Endothelial cell of umbilical vein (primary cell): ENCODE measurements around the gene LRRC32. TPM values are rescaled to one million over a fixed set of nuclear protein-coding genes. Genes with fewer than 3 reads are reported as not detected.
"Not testable (repeated sequence)": the region's sequence is repeated elsewhere in the genome, so short reads cannot be mapped to it uniquely, and the experiment has no call there.

ENCODE experiments used
- BruUV-seq: library from RNA; stranded (reverse); fragments of 400-500 nt; replicated peaks from 2 replicates; lab custom pipeline; 2021; lab: Mats Ljungman, UMichigan
- CTCF ChIA-PET: fragments of 300-600, 350-600 bp; sonication (Branson Sonifier 250); formaldehyde crosslinking; loops from one replicate; lab custom pipeline; 2021; ENCODE audit warnings: antibody characterized with exemption, inconsistent platforms; lab: Charles Lee
- POLR2A ChIA-PET: fragments of 300-600, 350-600 bp; sonication (Branson Sonifier 250); formaldehyde crosslinking; loops from one replicate; lab custom pipeline; 2021; ENCODE audit warnings: antibody characterized with exemption, inconsistent platforms; lab: Charles Lee
- DNase-seq: peaks from one replicate; pipeline ENCODE4 v3.0.0-alpha.2; 2011; ENCODE audit warnings: low read depth, low spot score
- FAIRE-seq: peaks from 2 replicates; lab custom pipeline; 2011; peaks lifted over from hg19 to GRCh38; lab: Jason Lieb, UNC
- H2AFZ ChIP-seq: 2 replicates; pipeline ENCODE4 v1.6.0; 2012; ENCODE audit warnings: low read depth, low read length, control low read depth, inconsistent platforms
- H3K27ac ChIP-seq: 2 replicates; pipeline ENCODE4 v1.5.1; 2011; ENCODE audit warnings: low read depth, mild to moderate bottlenecking, control low read depth, low read length, moderate library complexity; ENCODE audit not compliant: insufficient read depth
- H3K27me3 ChIP-seq, 2 experiments: 2 replicates each; pipeline versions ENCODE4 v1.6.0 to v1.6.1; 2011; ENCODE audit warnings: low read length in 2 of 2, mixed read lengths in 1 of 2; ENCODE audit not compliant: control insufficient read depth in 2 of 2, insufficient read depth in 2 of 2
- H3K36me3 ChIP-seq, 2 experiments: 2 replicates in 1 of 2; 3 replicates in 1 of 2; pipeline ENCODE4 v1.5.1; 2011; ENCODE audit warnings: low read length in 2 of 2, mild to moderate bottlenecking in 1 of 2, moderate library complexity in 1 of 2; ENCODE audit not compliant: control insufficient read depth in 2 of 2, insufficient read depth in 2 of 2; ENCODE audit errors: extremely low read depth in 1 of 2
- H3K4me1 ChIP-seq: 3 replicates; pipeline ENCODE4 v1.5.1; 2011; ENCODE audit warnings: mild to moderate bottlenecking, low read length; ENCODE audit not compliant: control insufficient read depth, insufficient read depth; ENCODE audit errors: extremely low read depth
- H3K4me2 ChIP-seq: 2 replicates; pipeline ENCODE4 v1.6.1; 2011; ENCODE audit warnings: low read length, control low read depth, mixed read lengths; ENCODE audit not compliant: insufficient read depth
- H3K4me3 ChIP-seq, 3 experiments: fragments of 200-600 bp in 1 of 3; sonication (generic), shearing (Covaris generic) in 1 of 3; replicated peaks in 1 of 3; 2 replicates each; pipeline ENCODE4 v1.5.1; 2011 to 2016; ENCODE audit warnings: control low read depth in 3 of 3, low read length in 3 of 3, mild to moderate bottlenecking in 2 of 3, inconsistent platforms in 1 of 3, low read depth in 1 of 3, moderate library complexity in 1 of 3; ENCODE audit not compliant: insufficient read depth in 1 of 3
- H3K79me2 ChIP-seq: 2 replicates; pipeline ENCODE4 v1.6.0; 2012; ENCODE audit warnings: low read length, inconsistent platforms; ENCODE audit not compliant: control insufficient read depth, insufficient read depth
- H3K9ac ChIP-seq: replicated peaks from 2 replicates; pipeline ENCODE3; 2011; ENCODE audit warnings: low read length, control low read depth; ENCODE audit not compliant: insufficient read depth; ENCODE audit errors: extremely low read depth
- H3K9me1 ChIP-seq: replicated peaks from 3 replicates; pipeline ENCODE4 v1.6.0; 2011; ENCODE audit warnings: mild to moderate bottlenecking, low read length; ENCODE audit not compliant: control insufficient read depth, insufficient read depth; ENCODE audit errors: extremely low read depth
- H3K9me3 ChIP-seq: replicated peaks from 2 replicates; pipeline ENCODE4 v1.5.1; 2012; ENCODE audit warnings: low read length, inconsistent platforms; ENCODE audit not compliant: control insufficient read depth, insufficient read depth
- H4K20me1 ChIP-seq: replicated peaks from 2 replicates; pipeline ENCODE3; 2011; ENCODE audit warnings: mild to moderate bottlenecking, low read length; ENCODE audit not compliant: control insufficient read depth, insufficient read depth; ENCODE audit errors: extremely low read depth
- JUN ChIP-seq: IDR thresholded peaks from 2 replicates; pipeline ENCODE4 v1.6.1; 2011; ENCODE audit warnings: borderline replicate concordance, low read depth; ENCODE audit not compliant: insufficient read length, insufficient read depth
- dilution Hi-C: fragments of 300-500 bp; cut with MboI; formaldehyde crosslinking; loops from one replicate; pipeline ENCODE4 v1.15.0; 2019; ENCODE audit warnings: low sequenced_read_pairs; ENCODE audit not compliant: extremely low pct_ligation_motif_present
- intact Hi-C: fragments of 100-400 bp; cut with micrococcal nuclease; formaldehyde crosslinking; loops from one replicate; pipeline ENCODE4 v1.10.0; 2022
- polyA plus RNA-seq, 4 experiments: library from polyadenylated mRNA; depleted of rRNA in 3 of 4; stranded (reverse) in 3 of 4; unstranded in 1 of 4; fragments of >200 nt; gene quantifications; 2 replicates each; pipeline versions ENCODE4 v1.2.1 to v1.2.3, GENCODE V29; 2011 to 2012; ENCODE audit warnings: missing spikeins in 1 of 4
- total RNA-seq: library from RNA; stranded (reverse); gene quantifications from 2 replicates; pipeline ENCODE4 v1.2.3, GENCODE V29; 2021

Gene LRRC32
- total and polyA plus RNA-seq, 2 donors (not counting 3 experiments of a cell fraction or from before 2014, with no cell fraction given): 77.2 to 117 TPM

GRCh38 chr11:76620489-76620888 lies 50.1 kb downstream of the LRRC32 start:
- H3K4me2 ChIP-seq: no peak overlapping the region
- no peaks in the 10 kb centered on the region for H3K27me3 ChIP-seq
- intact Hi-C loops (no loop called here), dilution Hi-C loops (no loop called here)
- no peak overlapping the region for H3K27ac ChIP-seq
- H3K9me1 ChIP-seq: no peaks in the 10 kb centered on the region
- no peak overlapping the region for H2AFZ ChIP-seq
- no peaks in the 10 kb centered on the region for H4K20me1 ChIP-seq
- peaks cover 19% of the 10 kb centered on the region for H3K4me1 ChIP-seq
- TF ChIP-seq JUN: no peak
- POLR2A ChIA-PET: no interaction called here
- H3K79me2 ChIP-seq: no peaks in the 10 kb centered on the region
- CTCF ChIA-PET: no interaction called here
- FAIRE-seq (no peak), DNase-seq (peak; percentile 27)
- no peak overlapping the region for H3K9ac ChIP-seq
- H3K4me3 ChIP-seq: no peak overlapping the region
- no peaks in the 10 kb centered on the region for H3K9me3 ChIP-seq
- BruUV-seq: no TSS peak
- H3K36me3 ChIP-seq: no peaks in the 10 kb centered on the region

- H3K27me3 ChIP-seq, H3K9ac ChIP-seq, DNase-seq, H3K36me3 ChIP-seq, H3K9me3 ChIP-seq, H4K20me1 ChIP-seq, dilution Hi-C loops, H3K9me1 ChIP-seq, H3K27ac ChIP-seq, intact Hi-C loops, H3K79me2 ChIP-seq, H3K4me2 ChIP-seq, H2AFZ ChIP-seq, BruUV-seq, H3K4me3 ChIP-seq, FAIRE-seq, POLR2A ChIA-PET, CTCF ChIA-PET: not testable (repeated sequence)
- H3K4me1 ChIP-seq: peaks cover 26% of the 10 kb centered on the region
Measured at GRCh38 chr11:76619801-76620200, 50.7 kb downstream of the LRRC32 start.
